ENCODE data around the gene FMO2.

Gene FMO2

GRCh38 chr1:171174560-171175294 is 10.4 kb upstream of the FMO2 start:
- DNase-seq (ENCODE audit: low spot score): no peak

- no peak for DNase-seq (ENCODE audit: low spot score)
These were observed 7.8 kb upstream of the FMO2 start for GRCh38 chr1:171177261-171177660.

- DNase-seq (ENCODE audit: low spot score): no peak
These were observed 5.5 kb upstream of the FMO2 start for GRCh38 chr1:171179318-171180227.

- DNase-seq (ENCODE audit: low spot score): no peak
These were observed 4.4 kb upstream of the FMO2 start for GRCh38 chr1:171180670-171181069.

GRCh38 chr1:171188388-171189266 is 3.5 kb downstream of the FMO2 start:
- no peak for DNase-seq (ENCODE audit: low spot score)

GRCh38 chr1:171191992-171192391 is 6.9 kb downstream of the FMO2 start:
- DNase-seq (ENCODE audit: low spot score): no peak

GRCh38 chr1:171195767-171196166 is 10.7 kb downstream of the FMO2 start:
- no peak for DNase-seq (ENCODE audit: low spot score)

GRCh38 chr1:171196351-171196750 is 11.3 kb downstream of the FMO2 start:
- DNase-seq (ENCODE audit: low spot score): no peak

GRCh38 chr1:171198081-171198480 is 13.0 kb downstream of the FMO2 start:
- DNase-seq (ENCODE audit: low spot score): no peak

- DNase-seq (ENCODE audit: low spot score): no peak
These were observed 19.2 kb downstream of the FMO2 start for GRCh38 chr1:171204296-171204695.

- DNase-seq (ENCODE audit: low spot score): no peak
These were observed 21.3 kb downstream of the FMO2 start for GRCh38 chr1:171206204-171206977.

GRCh38 chr1:171206978-171207355 is 21.9 kb downstream of the FMO2 start:
- no peak for DNase-seq (ENCODE audit: low spot score)

- no peak for DNase-seq (ENCODE audit: low spot score)
These were observed 22.3 kb downstream of the FMO2 start for GRCh38 chr1:171207377-171207776.

GRCh38 chr1:171210355-171210754 is 25.3 kb downstream of the FMO2 start:
- no peak for DNase-seq (ENCODE audit: low spot score)

GRCh38 chr1:171212607-171213351 is 27.7 kb downstream of the FMO2 start:
- DNase-seq (ENCODE audit: low spot score): no peak

- no peak for DNase-seq (ENCODE audit: low spot score)
These were observed 28.7 kb downstream of the FMO2 start for GRCh38 chr1:171213559-171214454.

- DNase-seq (ENCODE audit: low spot score): no peak
These were observed 32.8 kb downstream of the FMO2 start for GRCh38 chr1:171217658-171218443.

GRCh38 chr1:171218661-171219060 is 33.6 kb downstream of the FMO2 start:
- DNase-seq (ENCODE audit: low spot score): no peak
